ENCODE results near the gene SP140.

The SP140 gene

GRCh38 chr2:230225486-230225885 is at the start of gene SP140:
SP140 (plus strand) TSS chr2:230225736; CDS start chr2:230225845, 109 bp downstream.
- in situ Hi-C loops (cut with HindIII; ENCODE audit: low pct_ligation_motif_present, low pct_unique_long_range_greater_than_20kb, low sequenced_read_pairs): no loop called here
- no peak for DNase-seq

DNA sequence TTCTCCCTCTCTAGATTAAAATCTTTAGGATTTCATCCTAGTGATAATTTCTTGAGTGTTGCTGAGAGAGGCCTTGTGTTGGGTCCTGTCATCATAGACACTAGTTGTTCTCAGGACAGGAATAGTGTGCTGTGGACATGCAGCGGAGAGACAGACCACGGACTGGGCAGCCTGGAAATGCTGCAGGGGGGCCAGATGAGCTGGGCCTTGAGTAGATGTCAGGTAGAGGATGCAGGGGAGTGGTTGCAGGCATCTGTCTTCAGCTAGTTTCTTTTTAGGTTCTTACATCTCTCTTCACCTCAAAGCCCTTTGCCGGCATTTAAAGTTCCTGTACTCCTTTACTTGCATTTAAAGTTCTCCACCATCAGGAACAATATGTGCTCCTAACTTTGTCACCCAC is 48.5 kb upstream of the SP140 start:
- no peak for DNase-seq
- in situ Hi-C loops (cut with HindIII; ENCODE audit: low pct_ligation_motif_present, low pct_unique_long_range_greater_than_20kb, low sequenced_read_pairs): no loop called here

DNA sequence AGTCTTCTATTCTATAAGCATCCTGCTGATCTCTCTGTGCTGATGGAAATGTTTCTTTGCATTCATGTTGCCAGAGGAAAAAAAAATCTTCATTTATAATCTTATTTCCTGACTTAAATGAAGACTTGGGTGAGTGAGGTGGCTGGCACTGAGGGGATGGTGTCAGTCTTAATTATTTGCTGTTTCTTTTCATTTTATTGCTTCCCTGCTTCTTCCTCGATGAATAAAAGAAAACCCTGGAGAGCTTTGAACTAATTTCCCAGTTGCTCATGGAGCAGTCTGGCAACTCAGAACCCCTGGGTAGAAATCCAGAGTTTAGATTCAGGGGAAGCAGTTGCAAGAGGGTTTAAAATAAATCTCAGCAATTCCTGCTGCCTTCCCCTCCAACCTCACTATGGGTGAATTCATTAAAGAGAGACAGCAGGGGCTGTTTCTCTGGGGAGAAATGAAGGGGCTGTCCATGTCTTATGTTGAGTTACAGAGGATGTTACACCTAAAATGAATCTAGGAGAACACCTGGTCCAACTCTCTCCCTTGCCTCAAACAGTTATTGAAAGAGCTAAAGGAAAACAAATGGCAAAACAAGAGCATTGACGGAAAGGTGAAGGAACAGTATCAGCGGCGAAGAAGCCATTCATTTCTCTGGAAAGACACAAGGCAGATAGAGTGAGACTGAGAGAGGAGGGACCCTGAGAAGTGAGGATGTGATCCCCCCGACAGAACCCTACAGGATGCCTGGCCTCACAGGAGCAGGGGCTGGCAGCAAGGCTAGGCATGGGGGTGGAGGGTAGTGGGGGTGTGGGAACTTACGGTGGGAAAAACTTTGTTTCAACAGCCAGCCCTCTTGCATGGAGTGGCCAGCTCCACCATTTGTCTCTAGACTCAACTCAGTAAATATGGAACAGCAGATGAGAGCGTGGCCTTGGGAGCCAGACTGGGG is 46.7 kb upstream of the SP140 start:
- DNase-seq: no peak
- in situ Hi-C loops (cut with HindIII; ENCODE audit: low pct_ligation_motif_present, low pct_unique_long_range_greater_than_20kb, low sequenced_read_pairs): no loop called here

DNA sequence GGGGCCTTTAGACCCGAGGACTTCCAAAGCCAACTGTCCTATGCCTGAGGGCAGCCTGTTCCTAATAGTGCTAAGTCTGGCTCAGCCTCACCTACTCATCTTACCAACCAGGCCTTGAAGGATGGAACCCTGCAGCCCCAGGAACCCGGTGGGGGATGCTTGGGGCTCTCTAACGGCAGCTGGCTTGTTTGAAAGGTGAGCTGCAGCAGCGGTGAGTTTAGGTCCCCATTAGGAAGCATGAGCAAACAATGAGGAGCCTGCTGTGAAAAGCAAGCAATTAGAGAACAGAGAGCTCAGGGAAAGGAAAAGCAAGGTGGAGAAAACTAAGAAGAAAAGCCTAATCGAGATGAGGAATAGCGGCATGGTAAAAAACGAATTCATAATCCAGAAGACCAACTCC is 45.6 kb upstream of the SP140 start:
- in situ Hi-C loops (cut with HindIII; ENCODE audit: low pct_ligation_motif_present, low pct_unique_long_range_greater_than_20kb, low sequenced_read_pairs): no loop called here
- DNase-seq: no peak

DNA sequence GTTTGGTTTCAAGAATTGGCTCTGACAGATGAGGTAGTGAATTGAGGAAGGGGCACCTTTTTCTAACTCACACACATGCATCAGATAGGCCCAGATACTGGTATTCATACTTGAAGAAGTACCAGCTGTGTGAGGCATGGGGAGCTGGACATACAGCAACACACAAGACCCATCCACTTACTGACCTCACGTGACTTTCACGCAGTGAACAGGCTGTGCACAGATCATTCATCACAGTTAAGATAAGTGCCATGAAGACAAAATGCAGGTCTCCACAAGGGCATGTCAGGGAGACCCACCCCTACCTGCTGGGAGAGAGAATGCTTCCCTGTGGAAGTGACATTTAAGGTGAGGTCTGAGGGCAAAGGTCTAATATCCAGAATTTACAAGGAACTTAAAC is 44.3 kb upstream of the SP140 start:
- DNase-seq: no peak
- in situ Hi-C loops (cut with HindIII; ENCODE audit: low pct_ligation_motif_present, low pct_unique_long_range_greater_than_20kb, low sequenced_read_pairs): no loop called here

GRCh38 chr2:230184727-230185578 is 40.6 kb upstream of the SP140 start:
- in situ Hi-C loops (cut with HindIII; ENCODE audit: low pct_ligation_motif_present, low pct_unique_long_range_greater_than_20kb, low sequenced_read_pairs): no loop called here
- no peak for DNase-seq

DNA sequence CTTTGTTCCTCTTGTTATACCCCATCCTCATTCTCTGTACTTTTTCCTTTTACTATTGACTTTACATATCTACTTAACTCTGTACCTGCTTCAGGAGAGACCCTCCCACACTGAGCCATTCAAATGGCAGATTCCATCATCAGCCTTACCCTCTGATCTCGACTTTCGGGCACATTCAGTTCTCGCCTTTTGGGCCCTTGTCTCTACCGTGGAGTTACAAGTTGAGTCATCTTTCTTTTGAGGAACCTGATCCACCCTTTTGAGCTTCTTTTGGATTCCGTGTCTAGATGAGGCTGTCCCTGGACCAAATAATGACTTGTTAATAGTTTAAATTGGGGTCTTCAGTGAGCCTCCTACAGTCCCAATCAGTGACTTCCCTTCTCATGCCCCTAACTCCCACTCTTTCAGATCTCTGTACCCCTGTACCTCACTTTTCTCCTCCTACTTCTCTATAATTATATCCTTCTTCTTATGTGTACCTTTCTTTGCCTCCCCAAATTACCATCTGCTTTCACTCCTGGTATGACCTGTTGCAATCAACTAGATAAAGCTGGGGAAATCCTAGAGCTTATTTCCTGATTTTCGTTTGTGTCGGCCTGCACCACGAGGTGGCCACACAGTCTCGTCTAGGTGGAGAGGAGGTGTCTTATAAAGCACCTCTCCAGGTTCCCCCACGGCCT is 23.0 kb upstream of the SP140 start:
- in situ Hi-C loops (cut with HindIII; ENCODE audit: low pct_ligation_motif_present, low pct_unique_long_range_greater_than_20kb, low sequenced_read_pairs): no loop called here
- no peak for DNase-seq

DNA sequence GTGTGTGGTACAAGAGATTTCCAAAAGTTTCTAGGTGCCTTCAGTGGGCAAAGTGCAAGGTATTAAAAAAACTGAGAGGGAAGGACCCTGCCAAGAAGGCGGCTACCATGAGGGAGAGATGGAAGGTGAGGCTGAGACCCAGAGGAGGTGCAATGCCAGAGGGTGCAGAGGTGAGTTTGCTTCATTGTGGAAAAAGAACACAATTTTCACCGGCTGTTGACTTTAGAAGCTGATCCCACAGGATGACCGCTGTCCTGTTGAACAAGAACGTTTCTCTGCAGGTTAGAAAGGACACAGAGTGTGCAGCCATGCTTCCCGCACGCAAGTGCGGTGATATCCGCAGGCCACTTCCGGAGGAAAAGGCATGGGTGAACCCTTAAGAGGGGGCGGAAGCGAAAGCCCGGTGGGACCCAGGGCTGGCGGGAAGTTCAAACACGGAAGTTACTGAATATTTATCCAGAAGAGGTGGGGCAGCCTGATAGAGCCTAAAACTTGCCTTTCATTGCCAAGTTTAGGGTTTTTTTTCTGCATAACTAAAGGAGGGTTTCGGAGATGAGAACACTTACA is 22.3 kb upstream of the SP140 start:
- in situ Hi-C loops (cut with HindIII; ENCODE audit: low pct_ligation_motif_present, low pct_unique_long_range_greater_than_20kb, low sequenced_read_pairs): no loop called here

DNA sequence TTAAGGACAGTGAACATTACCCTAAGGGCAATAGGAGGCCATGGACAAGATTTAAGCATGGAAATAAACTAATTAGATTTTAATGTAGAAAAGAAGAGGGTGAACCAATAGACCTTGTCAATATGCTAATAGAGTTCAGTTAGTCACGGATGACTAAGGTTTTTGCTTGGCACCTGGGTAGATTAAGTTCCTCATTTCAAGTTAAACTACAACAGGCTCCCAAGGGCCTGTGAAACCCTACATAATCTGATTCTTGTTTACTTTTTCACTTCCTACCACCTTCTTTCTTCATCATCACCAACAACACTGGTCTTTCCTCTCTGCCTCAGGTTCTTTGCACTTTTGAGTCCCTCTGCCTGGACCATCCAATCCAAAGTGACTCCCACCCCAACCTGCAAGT is 20.5 kb upstream of the SP140 start:
- in situ Hi-C loops (cut with HindIII; ENCODE audit: low pct_ligation_motif_present, low pct_unique_long_range_greater_than_20kb, low sequenced_read_pairs): no loop called here
- no peak for DNase-seq

More for the DNA sequence above, 22.3 kb upstream of the SP140 start:
- no peak for DNase-seq

- in situ Hi-C loops (cut with HindIII; ENCODE audit: low pct_ligation_motif_present, low pct_unique_long_range_greater_than_20kb, low sequenced_read_pairs): no loop called here
- DNase-seq: no peak
Measured at GRCh38 chr2:230205721-230206120, 19.8 kb upstream of the SP140 start.

DNA sequence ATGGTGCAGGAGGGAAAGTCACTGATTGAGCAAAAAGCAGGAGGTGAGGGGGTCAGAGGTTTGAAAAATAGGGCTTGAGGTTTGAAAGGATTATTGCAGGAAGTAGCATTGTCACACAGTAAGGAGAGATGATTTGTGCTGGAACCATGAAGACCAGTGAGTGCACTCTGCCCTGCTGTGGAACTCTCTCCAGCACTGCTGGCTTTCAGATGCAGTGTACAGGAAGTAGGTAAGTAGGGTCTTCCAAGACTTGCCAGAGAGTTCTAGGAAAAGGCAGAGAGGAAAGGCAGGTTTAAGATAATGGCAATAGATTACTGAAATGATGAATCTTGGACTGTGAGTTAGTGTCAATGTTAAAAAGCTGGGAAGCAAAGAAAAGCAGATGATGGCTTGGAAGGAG is 17.0 kb upstream of the SP140 start:
- DNase-seq: no peak
- in situ Hi-C loops (cut with HindIII; ENCODE audit: low pct_ligation_motif_present, low pct_unique_long_range_greater_than_20kb, low sequenced_read_pairs): no loop called here

DNA sequence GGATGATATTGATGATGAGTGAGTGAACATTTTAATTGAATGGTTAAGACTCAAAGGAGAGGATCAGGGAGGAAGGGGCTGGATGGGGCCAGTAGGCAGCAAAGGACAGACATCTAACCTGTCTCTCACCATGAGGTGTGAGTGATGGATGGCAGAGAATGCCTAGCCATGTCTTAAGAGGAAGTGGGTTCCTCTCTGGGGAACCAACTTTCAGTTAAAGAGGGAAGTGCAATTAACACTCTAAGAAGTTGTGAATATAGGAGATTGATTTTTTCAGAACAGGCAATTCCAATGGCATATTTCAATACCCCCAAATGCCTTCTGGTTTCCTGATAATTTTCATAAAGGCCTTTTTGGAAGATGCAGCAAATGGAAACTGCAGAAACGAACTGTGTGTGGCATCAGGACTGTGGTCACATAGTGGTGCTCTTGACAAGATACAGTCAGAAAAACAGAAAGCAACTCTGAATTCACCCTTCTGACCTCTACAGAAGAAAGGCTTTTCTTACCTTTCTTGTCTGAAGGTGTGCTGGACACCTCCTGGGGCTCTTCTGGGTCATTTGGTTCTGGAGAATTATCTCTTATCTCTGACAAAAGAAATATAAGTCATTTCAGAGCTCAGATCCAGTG is 16.0 kb upstream of the SP140 start:
- in situ Hi-C loops (cut with HindIII; ENCODE audit: low pct_ligation_motif_present, low pct_unique_long_range_greater_than_20kb, low sequenced_read_pairs): no loop called here
- no peak for DNase-seq

- DNase-seq: no peak
- in situ Hi-C loops (cut with HindIII; ENCODE audit: low pct_ligation_motif_present, low pct_unique_long_range_greater_than_20kb, low sequenced_read_pairs): no loop called here
Measured at GRCh38 chr2:230216489-230216888, 9.0 kb upstream of the SP140 start.

GRCh38 chr2:230217424-230217823 is 8.1 kb upstream of the SP140 start:
- in situ Hi-C loops (cut with HindIII; ENCODE audit: low pct_ligation_motif_present, low pct_unique_long_range_greater_than_20kb, low sequenced_read_pairs): no loop called here
- no peak for DNase-seq

DNA sequence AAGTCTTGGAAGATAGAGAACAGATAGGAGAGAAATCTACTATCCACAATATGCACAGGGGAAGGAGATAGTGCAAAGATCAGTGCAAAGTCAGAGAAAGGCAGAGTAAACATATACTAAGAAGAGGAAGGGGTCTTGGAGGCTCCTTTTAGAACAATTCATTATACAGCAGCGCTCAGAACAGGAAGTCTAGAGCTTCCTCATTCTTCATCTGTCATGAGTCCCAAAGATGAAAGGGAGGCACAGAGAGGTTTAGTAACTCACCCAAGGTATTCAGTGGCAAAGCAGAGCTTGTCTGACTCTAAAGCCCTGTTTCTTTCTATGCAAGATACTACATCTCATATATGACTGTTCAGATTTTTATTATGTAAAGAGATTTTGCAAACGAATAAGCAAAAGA is 7.1 kb upstream of the SP140 start:
- DNase-seq: no peak
- in situ Hi-C loops (cut with HindIII; ENCODE audit: low pct_ligation_motif_present, low pct_unique_long_range_greater_than_20kb, low sequenced_read_pairs): no loop called here

GRCh38 chr2:230219419-230220331 is 5.9 kb upstream of the SP140 start, which contains the start of gene SP110:
SP110 (minus strand) TSS chr2:230219984; CDS start chr2:230216927, 3,057 bp downstream.
- peak; percentile 97 for DNase-seq
- in situ Hi-C loops (cut with HindIII; ENCODE audit: low pct_ligation_motif_present, low pct_unique_long_range_greater_than_20kb, low sequenced_read_pairs): no loop called here

- in situ Hi-C loops (cut with HindIII; ENCODE audit: low pct_ligation_motif_present, low pct_unique_long_range_greater_than_20kb, low sequenced_read_pairs): no loop called here
Measured at GRCh38 chr2:230220347-230220969, 5.1 kb upstream of the SP140 start.

More at GRCh38 chr2:230220347-230220969, 5.1 kb upstream of the SP140 start:
- DNase-seq: no peak

All from ACHN (cell line).